ENCODE measurements around the gene FPR2.

The FPR2 gene

GRCh38 chr19:51798062-51798461 lies 37.1 kb downstream of the FPR2 start:
- H3K27ac ChIP-seq, result no peak overlapping the region
- intact Hi-C loops (cut with DNase I; ENCODE audit: low total_unique reads), result no loop called here
- TF ChIP-seq, protein P1, sequence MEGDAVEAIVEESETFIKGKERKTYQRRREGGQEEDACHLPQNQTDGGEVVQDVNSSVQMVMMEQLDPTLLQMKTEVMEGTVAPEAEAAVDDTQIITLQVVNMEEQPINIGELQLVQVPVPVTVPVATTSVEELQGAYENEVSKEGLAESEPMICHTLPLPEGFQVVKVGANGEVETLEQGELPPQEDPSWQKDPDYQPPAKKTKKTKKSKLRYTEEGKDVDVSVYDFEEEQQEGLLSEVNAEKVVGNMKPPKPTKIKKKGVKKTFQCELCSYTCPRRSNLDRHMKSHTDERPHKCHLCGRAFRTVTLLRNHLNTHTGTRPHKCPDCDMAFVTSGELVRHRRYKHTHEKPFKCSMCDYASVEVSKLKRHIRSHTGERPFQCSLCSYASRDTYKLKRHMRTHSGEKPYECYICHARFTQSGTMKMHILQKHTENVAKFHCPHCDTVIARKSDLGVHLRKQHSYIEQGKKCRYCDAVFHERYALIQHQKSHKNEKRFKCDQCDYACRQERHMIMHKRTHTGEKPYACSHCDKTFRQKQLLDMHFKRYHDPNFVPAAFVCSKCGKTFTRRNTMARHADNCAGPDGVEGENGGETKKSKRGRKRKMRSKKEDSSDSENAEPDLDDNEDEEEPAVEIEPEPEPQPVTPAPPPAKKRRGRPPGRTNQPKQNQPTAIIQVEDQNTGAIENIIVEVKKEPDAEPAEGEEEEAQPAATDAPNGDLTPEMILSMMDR (IDR thresholded peaks at IDR 0.05), result no peak
- no peak for DNase-seq
- H3K36me3 ChIP-seq, result no peaks in the 10 kb centered on the region
- no peaks in the 10 kb centered on the region for H3K27me3 ChIP-seq
- H3K4me3 ChIP-seq, result no peak overlapping the region
- no peaks in the 10 kb centered on the region for H3K9me3 ChIP-seq
- H3K4me1 ChIP-seq, result peaks cover 0 to 20% (median 9%) of the 10 kb centered on the region in 4 donors

GRCh38 chr19:51799034-51799773 lies 38.2 kb downstream of the FPR2 start:
- H3K4me3 ChIP-seq, result no peak overlapping the region
- no peaks in the 10 kb centered on the region for H3K9me3 ChIP-seq
- intact Hi-C loops (cut with DNase I; ENCODE audit: low total_unique reads), result no loop called here
- H3K27me3 ChIP-seq, result no peaks in the 10 kb centered on the region
- peak overlapping the region in 1 of 2 donors; percentile 59 for H3K27ac ChIP-seq
- H3K4me1 ChIP-seq, result peaks cover 0 to 20% (median 9%) of the 10 kb centered on the region in 4 donors
- H3K36me3 ChIP-seq, result no peaks in the 10 kb centered on the region
- TF ChIP-seq, protein P1 (IDR thresholded peaks at IDR 0.05), result no peak
- DNase-seq, result peak; percentile 90

DNA sequence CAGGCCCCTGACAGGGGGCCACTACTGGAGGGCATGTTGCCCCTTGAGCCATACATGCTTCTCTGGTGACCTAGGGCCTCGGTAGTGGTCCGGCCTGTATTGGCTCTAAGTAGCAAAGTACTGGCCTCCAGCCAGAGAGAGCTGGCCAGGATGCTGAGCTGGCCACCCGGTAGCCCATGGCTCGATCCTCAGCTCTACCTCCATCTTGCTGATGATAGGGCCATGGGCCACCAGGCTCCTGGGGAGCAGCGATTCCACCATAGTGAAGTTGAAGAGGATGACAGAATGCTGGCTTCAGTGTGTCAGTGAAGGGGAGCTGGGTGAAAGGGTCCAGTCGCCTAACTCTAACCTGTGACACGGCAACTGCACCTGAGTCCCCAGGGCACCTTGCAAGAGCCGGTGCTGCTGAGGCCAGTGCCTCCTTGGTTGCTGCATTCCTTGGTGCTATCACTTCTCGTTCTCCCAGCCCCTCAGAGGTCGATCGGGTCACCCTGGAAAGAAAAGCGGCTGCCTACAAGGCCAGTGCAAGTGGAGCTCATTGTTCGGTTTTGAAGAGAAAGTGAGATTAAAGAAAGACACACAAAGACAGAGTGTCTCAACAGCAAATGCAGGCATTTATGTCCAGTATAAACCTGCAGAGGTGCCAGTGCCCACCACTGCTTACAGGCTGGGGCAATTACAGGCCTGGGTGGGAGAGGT lies 38.9 kb downstream of the FPR2 start:
- H3K27me3 ChIP-seq, result no peaks in the 10 kb centered on the region
- no peaks in the 10 kb centered on the region for H3K9me3 ChIP-seq
- peaks cover 0 to 20% (median 9%) of the 10 kb centered on the region in 4 donors for H3K4me1 ChIP-seq
- intact Hi-C loops (cut with DNase I; ENCODE audit: low total_unique reads), result no loop called here
- H3K4me3 ChIP-seq, result no peak overlapping the region
- no peak for DNase-seq
- peak overlapping the region in 1 of 2 donors; percentile 59 for H3K27ac ChIP-seq
- TF ChIP-seq, protein P1 (IDR thresholded peaks at IDR 0.05), result no peak
- H3K36me3 ChIP-seq, result no peaks in the 10 kb centered on the region

DNA sequence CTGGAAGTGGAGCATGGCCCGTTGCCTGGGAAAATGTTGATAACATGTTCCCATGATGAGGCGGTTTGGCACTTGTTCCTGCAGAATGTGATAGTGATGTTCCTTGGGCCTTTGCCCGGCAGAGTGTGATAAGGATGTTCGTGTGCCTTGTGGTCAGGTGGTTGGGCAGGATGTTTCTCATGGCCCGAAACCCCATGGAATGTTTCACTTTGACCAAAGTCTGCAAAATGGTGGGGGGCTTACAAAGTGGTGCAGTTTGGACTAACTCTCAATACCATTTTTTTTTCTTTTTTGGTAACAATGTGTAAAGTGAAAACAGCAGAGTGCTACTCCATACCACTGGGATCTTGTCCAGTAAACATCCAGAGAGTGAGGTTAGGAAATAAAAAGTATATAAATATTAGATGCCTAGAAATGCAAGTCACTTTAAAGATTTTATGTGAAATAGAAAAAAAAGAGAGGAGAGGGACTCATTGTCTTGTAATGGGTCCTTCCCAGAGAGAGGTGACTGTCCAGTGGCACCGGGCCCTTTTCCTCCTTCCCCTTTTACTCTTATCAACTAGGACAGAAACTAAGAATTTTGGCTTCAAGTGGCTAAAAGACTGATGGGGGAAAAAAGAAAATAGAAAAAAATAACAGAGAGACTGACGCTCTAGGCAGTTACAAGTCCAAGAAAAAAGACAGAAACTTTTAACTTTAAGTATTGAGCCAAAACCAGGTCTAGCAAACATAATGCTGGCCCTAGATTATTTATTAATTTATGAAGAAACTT lies 39.7 kb downstream of the FPR2 start:
- Histone ChIP-seq H3K4me1 (peaks cover 0 to 20% (median 9%) of the 10 kb centered on the region in 4 donors), H3K4me3 (no peak overlapping the region), H3K36me3 (no peaks in the 10 kb centered on the region), H3K27ac (peak overlapping the region in 1 of 2 donors; percentile 59), H3K27me3 (no peaks in the 10 kb centered on the region), H3K9me3 (no peaks in the 10 kb centered on the region)
- TF ChIP-seq, protein P1 (IDR thresholded peaks at IDR 0.05), result no peak
- intact Hi-C loops (cut with DNase I; ENCODE audit: low total_unique reads), result no loop called here
- DNase-seq, result peak; percentile 75 to 78

GRCh38 chr19:51802775-51803174 lies 41.8 kb downstream of the FPR2 start:
- no peak overlapping the region for H3K4me3 ChIP-seq
- peaks cover 0 to 20% (median 9%) of the 10 kb centered on the region in 4 donors for H3K4me1 ChIP-seq
- no peak for DNase-seq
- TF ChIP-seq, protein P1 (IDR thresholded peaks at IDR 0.05), result no peak
- intact Hi-C loops (cut with DNase I; ENCODE audit: low total_unique reads), result no loop called here
- H3K36me3 ChIP-seq, result no peaks in the 10 kb centered on the region
- H3K27me3 ChIP-seq, result no peaks in the 10 kb centered on the region
- H3K27ac ChIP-seq, result no peak overlapping the region
- no peaks in the 10 kb centered on the region for H3K9me3 ChIP-seq

Data from tibial artery (tissue), 4 donors.